HFF-Myc (cell line): ENCODE measurements around the gene CYB561D1.
A peak's percentile ranks its signal among the peaks of the same experiment; 100 is the strongest.
"Not testable (repeated sequence)": the region's sequence is repeated elsewhere in the genome, so short reads cannot be mapped to it uniquely, and the experiment has no call there.

ENCODE experiments used
- DNase-seq: peaks from one replicate; pipeline ENCODE4 v3.0.0-alpha.2; 2011; ENCODE audit warnings: low read depth; ENCODE audit errors: extremely low read depth
- H3K4me3 ChIP-seq: replicated peaks from 2 replicates; pipeline ENCODE4 v1.5.1; 2011; ENCODE audit warnings: low read depth, mild to moderate bottlenecking, control low read depth, low read length
- TF ChIP-seq, protein P1 (sequence below): IDR thresholded peaks from 2 replicates; pipeline ENCODE4 v1.5.1; 2012; ENCODE audit warnings: mild to moderate bottlenecking, low read depth, low read length, control low read depth; ENCODE audit errors: missing control alignments

Gene CYB561D1

GRCh38 chr1:109466452-109467300 is 27.2 kb upstream of the CYB561D1 start, which contains the start of gene SYPL2:
Gene SYPL2, plus strand, starts transcription at chr1:109466546. Its CDS starts 298 bp downstream, at chr1:109466844.
- TF ChIP-seq, protein P1, sequence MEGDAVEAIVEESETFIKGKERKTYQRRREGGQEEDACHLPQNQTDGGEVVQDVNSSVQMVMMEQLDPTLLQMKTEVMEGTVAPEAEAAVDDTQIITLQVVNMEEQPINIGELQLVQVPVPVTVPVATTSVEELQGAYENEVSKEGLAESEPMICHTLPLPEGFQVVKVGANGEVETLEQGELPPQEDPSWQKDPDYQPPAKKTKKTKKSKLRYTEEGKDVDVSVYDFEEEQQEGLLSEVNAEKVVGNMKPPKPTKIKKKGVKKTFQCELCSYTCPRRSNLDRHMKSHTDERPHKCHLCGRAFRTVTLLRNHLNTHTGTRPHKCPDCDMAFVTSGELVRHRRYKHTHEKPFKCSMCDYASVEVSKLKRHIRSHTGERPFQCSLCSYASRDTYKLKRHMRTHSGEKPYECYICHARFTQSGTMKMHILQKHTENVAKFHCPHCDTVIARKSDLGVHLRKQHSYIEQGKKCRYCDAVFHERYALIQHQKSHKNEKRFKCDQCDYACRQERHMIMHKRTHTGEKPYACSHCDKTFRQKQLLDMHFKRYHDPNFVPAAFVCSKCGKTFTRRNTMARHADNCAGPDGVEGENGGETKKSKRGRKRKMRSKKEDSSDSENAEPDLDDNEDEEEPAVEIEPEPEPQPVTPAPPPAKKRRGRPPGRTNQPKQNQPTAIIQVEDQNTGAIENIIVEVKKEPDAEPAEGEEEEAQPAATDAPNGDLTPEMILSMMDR = no peak
- DNase-seq = no peak
- peak within 1 kb of the TSS; percentile 35 for H3K4me3 ChIP-seq

- TF ChIP-seq, protein P1 = no peak
- DNase-seq = no peak
- no peak overlapping the region for H3K4me3 ChIP-seq
These were observed 26.6 kb upstream of the CYB561D1 start for GRCh38 chr1:109467301-109467777.

DNA sequence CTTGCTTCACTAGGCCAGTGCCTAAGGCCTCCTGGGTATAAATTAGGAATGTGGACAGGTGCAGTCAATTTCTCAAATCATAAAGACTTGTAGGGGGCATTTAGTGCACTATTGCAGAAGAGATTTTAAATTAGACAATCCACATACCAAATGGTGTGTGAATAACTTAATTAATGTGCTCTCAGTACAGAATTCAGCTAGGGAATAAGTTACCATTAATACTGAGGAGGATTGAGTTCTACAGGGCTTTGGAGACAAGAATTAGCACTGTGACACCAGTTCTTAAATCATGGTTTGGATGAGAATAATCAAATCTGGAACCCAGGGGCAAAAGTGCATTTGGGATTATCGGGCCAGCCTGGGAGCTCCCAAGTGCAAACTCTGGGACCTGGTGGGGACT is 25.8 kb upstream of the CYB561D1 start:
- no peak for DNase-seq
- H3K4me3 ChIP-seq = no peak overlapping the region
- TF ChIP-seq, protein P1 = no peak

- H3K4me3 ChIP-seq = no peak overlapping the region
- no peak for DNase-seq
- TF ChIP-seq, protein P1 = no peak
These were observed 25.0 kb upstream of the CYB561D1 start for GRCh38 chr1:109468903-109469302.

- TF ChIP-seq, protein P1 = no peak
- no peak overlapping the region for H3K4me3 ChIP-seq
- DNase-seq = no peak
These were observed 23.6 kb upstream of the CYB561D1 start for GRCh38 chr1:109470245-109470644.

GRCh38 chr1:109472779-109473178 is 21.1 kb upstream of the CYB561D1 start:
- no peak for DNase-seq
- H3K4me3 ChIP-seq = no peak overlapping the region
- TF ChIP-seq, protein P1 = no peak

DNA sequence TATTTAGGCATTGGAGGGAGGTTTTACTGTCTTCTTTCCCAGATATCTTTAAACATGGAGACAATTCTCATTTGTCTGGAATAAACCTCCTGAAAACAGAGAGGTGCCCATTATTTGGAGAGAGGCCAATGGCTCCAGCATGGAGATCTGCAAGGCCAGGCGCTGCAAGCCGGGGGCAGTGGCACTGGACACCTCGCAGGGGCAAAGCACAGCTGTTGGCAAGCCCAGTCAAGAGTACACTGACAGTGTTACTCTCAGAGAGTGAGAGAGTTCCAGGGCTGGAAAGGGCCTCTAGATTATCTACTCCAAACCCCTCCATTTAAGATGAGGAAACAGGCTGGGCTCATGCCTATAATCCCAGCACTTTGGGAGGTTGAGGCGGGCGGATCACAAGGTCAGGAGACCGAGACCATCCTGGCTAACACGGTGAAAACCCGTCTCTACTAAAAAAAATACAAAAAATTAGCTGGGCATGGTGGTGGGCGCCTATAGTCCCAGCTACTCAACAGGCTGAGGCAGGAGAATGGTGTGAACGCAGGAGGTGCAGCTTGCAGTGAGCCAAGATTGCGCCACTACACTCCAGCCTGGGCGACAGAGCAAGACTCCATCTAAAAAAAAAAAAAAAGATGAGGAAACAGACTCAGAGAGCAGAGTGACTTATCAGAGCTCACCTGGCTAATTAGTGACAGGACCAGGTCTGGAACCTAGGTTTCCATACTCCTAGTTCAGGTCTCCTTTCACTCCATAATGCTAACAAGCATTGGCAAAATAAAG is 20.4 kb upstream of the CYB561D1 start:
- not testable (repeated sequence) for DNase-seq, H3K4me3 ChIP-seq
